Activated CD4-positive, alpha-beta T cell treated with anti-CD3 and anti-CD28 coated beads, Interleukin-2, amount 50 U/mL, for 4 hours (primary cell): ENCODE measurements around the gene TMBIM4.
"Not testable (repeated sequence)": the region's sequence is repeated elsewhere in the genome, so short reads cannot be mapped to it uniquely, and the experiment has no call there.

Experiments used
- DNase-seq, 2 experiments: peaks; one replicate each; pipeline ENCODE4 v3.0.0-alpha.2; 2020

TMBIM4 gene

GRCh38 chr12:66169221-66170170, at the start of gene TMBIM4:
Gene TMBIM4 (minus strand): TSS chr12:66169996. CDS start chr12:66169951, 45 bp downstream.
- peak; percentile 75 to 78 for DNase-seq

- no peak for DNase-seq
These were observed 47.6 kb upstream of the TMBIM4 start for GRCh38 chr12:66217342-66217917.

- not testable (repeated sequence) for DNase-seq
These were observed 43.2 kb upstream of the TMBIM4 start for GRCh38 chr12:66213011-66213410.

- not testable (repeated sequence) for DNase-seq
These were observed 41.8 kb upstream of the TMBIM4 start for GRCh38 chr12:66211573-66211972.

GRCh38 chr12:66210840-66211239, 41.0 kb upstream of the TMBIM4 start:
- DNase-seq = no peak

GRCh38 chr12:66206141-66206540, 36.3 kb upstream of the TMBIM4 start:
- no peak for DNase-seq

- DNase-seq = no peak
These were observed 34.0 kb upstream of the TMBIM4 start for GRCh38 chr12:66203820-66204219.

- DNase-seq = no peak
These were observed 30.2 kb upstream of the TMBIM4 start for GRCh38 chr12:66199831-66200509.

- DNase-seq = no peak
These were observed 29.3 kb upstream of the TMBIM4 start for GRCh38 chr12:66199141-66199540.

GRCh38 chr12:66197495-66197921, 27.7 kb upstream of the TMBIM4 start:
- no peak for DNase-seq

- DNase-seq = no peak
These were observed 27.0 kb upstream of the TMBIM4 start for GRCh38 chr12:66196806-66197205.

GRCh38 chr12:66195242-66195641, 25.4 kb upstream of the TMBIM4 start:
- no peak for DNase-seq

GRCh38 chr12:66194122-66194521, 24.3 kb upstream of the TMBIM4 start:
- DNase-seq = no peak

- DNase-seq = no peak
These were observed 21.8 kb upstream of the TMBIM4 start for GRCh38 chr12:66191547-66192126.

GRCh38 chr12:66190519-66191370, 20.9 kb upstream of the TMBIM4 start:
- DNase-seq = no peak

- DNase-seq = no peak
These were observed 20.1 kb upstream of the TMBIM4 start for GRCh38 chr12:66189889-66190288.

- no peak for DNase-seq
These were observed 19.7 kb upstream of the TMBIM4 start for GRCh38 chr12:66189486-66189843.

GRCh38 chr12:66188584-66189485, 19.0 kb upstream of the TMBIM4 start, which contains the start of gene IRAK3:
Gene IRAK3 (plus strand): TSS chr12:66189214. CDS start chr12:66189300, 86 bp downstream.
- DNase-seq = no peak

GRCh38 chr12:66187821-66188220, 18.0 kb upstream of the TMBIM4 start:
- no peak for DNase-seq

GRCh38 chr12:66187036-66187435, 17.2 kb upstream of the TMBIM4 start:
- DNase-seq = no peak

- not testable (repeated sequence) for DNase-seq
These were observed 15.0 kb upstream of the TMBIM4 start for GRCh38 chr12:66184822-66185221.
